T-helper 22 cell (primary cell): ENCODE data around the gene VPS50.
"Not testable (repeated sequence)": the region's sequence is repeated elsewhere in the genome, so short reads cannot be mapped to it uniquely, and the experiment has no call there.

ENCODE experiments used
- DNase-seq: peaks from one replicate; pipeline ENCODE4 v3.0.0-alpha.2; 2020; ENCODE audit warnings: low read depth

VPS50 gene

GRCh38 chr7:93238748-93239147 is 6.6 kb downstream of the VPS50 start:
- DNase-seq: no peak

DNA sequence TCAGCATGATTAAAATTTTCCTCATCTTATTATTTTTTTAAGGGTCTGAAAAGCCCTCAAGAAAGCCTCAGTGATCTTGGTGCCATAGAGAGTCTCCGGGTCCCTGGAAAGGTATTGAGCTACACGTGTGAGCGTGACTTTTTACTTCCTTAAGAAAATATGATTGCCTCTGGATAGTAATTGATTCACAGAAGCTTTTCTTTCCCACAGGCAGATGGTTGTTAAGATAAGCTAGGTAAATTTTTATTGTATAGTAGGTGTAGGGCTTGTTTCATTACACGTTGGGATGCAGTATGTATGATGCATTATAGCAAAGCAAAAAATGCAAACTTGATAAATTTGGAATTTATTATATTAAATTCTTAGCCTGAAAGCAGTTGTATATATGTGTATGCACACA is 7.7 kb downstream of the VPS50 start:
- no peak for DNase-seq

DNA sequence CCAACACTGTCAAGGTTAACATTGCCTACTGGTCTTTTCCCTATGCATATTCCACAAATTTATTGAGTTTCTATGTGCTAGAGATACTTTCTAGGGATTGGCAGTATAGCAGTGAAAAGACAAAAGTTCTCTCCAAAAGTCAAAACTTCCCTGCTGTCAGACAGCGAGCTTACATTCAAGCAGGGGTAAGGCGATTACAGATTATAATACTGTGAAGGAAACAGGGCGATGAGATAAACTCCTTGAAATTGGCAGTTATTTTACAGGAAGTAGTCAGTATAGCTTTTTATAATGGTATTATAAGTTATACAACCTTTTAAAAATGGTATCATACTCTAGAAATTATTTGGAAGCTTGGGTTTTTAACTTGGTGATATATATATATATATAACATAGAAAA is 9.9 kb downstream of the VPS50 start:
- no peak for DNase-seq

DNA sequence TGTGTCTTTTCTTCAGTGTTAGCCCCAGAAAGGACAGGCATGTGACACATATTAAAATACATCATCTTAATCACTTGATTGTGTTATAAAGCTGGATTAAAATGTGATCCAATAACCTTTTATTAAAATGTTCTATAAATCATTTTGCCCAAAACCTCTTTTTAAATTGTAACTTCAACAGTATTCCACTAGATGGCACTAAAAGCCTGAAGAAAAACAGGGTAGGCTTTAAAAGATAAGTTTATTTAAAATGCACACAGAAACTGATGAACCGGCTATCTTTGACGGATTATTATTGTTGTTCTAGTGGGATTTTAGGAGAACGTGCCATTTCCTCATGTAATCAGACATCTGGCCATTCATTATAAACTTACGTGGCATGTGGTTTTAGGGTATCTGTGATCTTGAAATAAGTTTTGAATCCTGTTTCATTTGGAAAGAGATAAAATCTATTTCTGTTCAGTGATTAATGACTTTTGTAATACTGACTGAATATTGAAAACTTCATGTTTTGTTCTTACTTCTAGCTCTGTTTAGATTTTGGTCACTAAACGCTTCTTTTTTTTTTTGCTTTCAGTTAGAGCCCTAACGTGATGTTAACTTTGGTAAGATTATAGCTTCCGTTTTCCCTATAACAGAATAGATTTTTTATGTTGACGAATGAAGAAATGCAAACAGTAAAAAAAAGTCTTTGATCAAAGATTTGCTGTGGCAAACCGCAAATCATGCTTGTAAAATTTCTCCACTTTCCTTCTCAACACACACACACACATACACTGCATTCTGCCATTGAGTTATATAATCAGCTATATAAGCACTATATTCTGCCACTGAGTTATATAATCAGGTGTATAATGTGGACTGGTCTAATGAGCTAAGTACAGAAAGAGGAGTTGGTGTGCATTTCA is 13.6 kb downstream of the VPS50 start:
- no peak for DNase-seq

GRCh38 chr7:93249491-93250148 is 17.5 kb downstream of the VPS50 start:
- no peak for DNase-seq

DNA sequence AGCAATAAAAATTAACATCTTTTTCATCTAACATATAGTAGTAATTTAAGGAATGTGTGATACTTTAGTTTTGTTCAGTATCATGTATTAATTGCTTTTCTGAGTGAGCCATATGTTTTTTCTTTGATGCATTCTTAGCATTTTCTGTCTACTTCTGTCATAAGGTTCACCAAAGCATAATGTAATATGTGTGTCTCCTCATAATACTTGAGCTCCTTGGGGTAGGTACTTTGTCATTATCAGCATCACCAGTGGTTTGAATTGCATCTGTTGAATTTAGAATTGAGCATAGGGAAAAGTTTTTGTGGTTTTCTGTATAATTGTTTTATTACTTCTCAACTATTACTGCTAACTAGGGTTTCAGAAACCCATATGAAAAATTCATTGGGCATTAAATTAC is 26.5 kb downstream of the VPS50 start:
- no peak for DNase-seq

DNA sequence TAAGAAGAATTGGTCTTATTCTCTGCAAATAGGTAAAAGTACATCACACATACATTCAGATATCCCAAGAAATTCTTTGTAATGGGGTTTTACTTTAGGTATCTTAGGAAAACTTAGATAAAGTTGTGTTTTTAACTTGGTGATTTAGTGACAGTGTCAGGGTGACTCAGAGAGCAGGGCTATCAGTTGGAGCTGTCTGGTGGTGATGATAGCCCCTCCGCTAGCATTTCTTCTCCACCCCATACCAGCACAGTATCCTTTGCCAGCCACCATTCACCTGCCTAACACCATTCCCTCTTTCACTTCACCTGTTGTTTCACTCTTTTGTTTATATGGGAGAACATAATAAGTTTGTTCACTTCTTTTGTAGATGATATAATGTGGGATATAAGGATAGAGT is 30.4 kb downstream of the VPS50 start:
- DNase-seq: no peak

- DNase-seq: no peak
Observed at GRCh38 chr7:93265220-93265619, 33.1 kb downstream of the VPS50 start.

DNA sequence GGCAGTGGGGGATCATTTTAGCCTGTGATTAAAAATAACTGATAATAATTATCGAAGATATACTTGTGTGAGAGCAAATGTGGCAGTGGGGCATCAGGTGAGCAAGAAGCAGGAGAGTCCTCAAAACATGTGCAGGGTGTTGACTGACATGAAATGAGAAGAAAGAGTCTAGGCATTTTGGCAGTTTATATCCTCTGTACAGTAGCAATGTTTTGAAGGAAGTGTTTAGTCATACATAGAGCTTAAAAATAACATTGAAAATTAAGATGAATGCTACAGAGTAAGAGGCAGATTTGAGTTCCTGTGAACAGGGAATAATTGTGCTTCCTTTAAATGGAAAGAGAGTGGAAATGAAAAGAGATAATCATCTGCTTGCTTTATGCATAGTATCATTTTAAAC is 47.4 kb downstream of the VPS50 start:
- no peak for DNase-seq

DNA sequence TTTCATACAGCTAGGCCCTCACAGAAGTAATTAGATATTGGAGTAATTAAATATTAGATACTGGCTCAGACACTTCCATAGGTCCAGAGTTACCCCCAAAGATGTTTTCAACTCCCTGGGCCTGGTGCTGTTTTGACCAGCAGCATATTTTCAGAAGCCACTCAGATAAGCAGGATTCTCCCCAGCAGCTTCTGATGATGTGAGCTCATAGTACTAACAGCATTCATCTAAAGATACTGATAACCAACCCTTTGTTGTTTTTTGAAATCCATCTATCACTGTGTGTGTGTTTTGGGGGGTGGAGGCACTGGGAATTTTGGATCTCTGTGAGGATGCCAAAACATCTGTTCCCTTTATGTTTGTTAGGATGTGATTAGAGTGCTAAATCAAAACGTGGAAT is 52.7 kb downstream of the VPS50 start:
- no peak for DNase-seq

DNA sequence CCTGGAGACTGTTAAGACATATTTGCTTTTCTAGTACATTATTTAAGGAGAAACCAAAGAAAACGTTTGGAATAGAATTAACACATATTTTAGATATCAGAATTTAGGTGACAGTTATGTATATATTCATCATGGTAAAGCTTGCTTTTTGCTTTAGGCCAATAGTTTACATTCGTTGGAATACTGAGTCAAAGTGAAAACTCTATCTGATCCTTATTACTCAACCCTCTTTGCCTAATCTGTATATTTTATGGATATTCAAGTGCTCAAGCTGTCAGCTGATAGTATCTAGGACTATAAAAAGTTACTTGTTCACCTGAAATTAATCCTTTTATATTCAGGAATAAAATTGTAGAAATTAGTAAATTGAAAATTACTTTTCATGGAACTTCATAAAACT is 61.1 kb downstream of the VPS50 start:
- DNase-seq: no peak

- DNase-seq: no peak
Observed at GRCh38 chr7:93298206-93298605, 66.0 kb downstream of the VPS50 start.

DNA sequence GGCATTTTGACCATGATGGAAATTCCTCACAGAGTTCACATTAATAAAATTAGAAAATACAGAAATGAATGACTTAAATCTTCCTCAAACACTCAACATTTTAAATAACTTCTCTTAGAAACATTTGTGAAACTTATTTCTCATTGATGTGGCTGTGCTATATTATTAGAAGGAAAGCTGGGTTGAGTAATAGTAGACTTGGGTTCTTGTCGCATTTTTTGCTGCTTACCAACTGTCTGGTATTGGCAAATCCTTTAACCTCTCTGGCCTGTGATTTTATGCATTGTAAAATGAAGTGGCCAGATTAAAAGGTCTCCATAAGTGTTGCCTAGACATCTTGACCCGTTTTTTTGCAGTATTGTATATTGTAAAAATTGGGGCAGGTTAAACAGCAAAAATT is 66.5 kb downstream of the VPS50 start:
- DNase-seq: no peak

DNA sequence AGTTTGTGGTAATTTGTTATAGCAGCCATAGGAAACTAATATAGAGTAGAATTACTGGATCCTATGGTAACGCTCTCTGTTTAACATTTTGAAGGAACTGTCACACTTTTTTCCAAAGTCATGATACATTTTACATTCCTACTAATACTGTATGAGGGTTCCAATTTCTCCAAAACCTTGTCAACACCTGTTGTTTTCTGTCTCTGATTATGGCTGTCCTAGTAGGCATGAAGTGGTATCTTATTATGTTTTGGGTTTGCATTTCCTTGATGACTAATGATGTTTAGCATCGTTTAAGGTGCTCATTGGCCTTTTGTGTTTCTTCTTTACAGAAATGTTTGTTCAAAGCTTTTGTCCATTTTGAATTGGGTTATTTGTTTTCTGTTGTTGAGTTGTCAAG is 69.6 kb downstream of the VPS50 start:
- DNase-seq: no peak

DNA sequence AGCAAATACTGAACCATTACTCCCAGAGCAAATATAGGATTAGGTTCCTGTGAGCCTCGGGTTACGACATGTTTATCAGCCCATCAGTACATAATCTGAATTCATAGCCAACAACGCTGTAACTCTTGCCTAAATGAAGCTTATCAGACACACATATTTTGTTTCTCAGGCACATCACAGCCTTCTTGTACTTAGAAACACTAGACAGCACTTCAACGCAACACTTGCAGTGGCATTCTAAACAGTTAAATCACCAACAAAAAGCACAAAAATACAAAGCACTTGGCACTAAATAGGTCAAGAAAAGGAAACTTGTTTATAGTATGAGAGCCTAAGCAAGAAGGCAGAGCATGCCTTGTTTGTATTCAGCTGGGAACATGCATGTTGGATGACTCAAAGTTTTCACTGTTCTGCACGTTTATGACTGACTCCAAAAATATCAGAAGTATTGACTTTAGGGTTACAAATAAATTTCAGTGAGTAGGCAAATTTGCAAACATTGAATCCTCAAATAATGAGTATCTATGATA is 75.0 kb downstream of the VPS50 start:
- DNase-seq: no peak

GRCh38 chr7:93307943-93308342 is 75.8 kb downstream of the VPS50 start:
- DNase-seq: no peak

DNA sequence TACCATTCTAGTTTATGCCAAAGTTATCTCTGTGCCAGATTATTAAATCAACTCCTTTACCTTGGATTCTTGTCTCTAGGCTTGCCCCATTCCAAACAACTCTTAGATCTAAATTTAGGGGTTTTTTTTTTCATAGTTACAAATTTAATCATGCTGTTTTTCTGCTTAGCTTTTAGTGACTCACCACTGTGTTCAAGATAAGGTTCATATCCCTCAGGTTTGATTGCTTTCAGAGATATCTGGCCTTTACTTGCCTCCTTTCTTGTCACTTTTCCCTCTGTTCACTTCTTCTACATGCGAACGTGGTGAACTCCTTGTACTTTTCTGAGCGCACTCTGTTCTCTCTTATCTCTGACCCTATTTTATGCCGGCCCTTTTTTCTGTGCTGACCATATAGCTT is 78.2 kb downstream of the VPS50 start:
- no peak for DNase-seq

DNA sequence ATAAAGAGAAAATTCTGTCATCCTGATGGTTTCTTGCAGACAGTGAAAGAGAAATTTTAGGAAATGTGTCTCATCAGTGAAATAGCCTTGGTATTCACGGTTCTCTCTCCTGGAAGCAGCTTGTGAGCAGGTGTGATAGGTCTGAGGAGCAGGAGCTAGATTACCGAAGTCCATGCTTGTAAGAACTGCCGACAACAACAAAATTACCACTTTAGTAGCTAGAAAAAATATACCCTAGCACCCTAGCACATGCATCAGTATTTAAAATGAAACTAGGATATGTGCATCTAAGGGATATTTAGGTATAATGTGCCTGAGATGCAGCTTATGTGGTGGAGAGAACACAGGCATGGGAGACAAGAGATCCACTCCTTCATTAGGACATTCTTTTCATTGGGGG is 82.3 kb downstream of the VPS50 start:
- no peak for DNase-seq

GRCh38 chr7:93315896-93316295 is 83.7 kb downstream of the VPS50 start:
- no peak for DNase-seq

- no peak for DNase-seq
Observed at GRCh38 chr7:93316730-93317129, 84.6 kb downstream of the VPS50 start.

- DNase-seq: no peak
Observed at GRCh38 chr7:93320887-93321286, 88.7 kb downstream of the VPS50 start.

DNA sequence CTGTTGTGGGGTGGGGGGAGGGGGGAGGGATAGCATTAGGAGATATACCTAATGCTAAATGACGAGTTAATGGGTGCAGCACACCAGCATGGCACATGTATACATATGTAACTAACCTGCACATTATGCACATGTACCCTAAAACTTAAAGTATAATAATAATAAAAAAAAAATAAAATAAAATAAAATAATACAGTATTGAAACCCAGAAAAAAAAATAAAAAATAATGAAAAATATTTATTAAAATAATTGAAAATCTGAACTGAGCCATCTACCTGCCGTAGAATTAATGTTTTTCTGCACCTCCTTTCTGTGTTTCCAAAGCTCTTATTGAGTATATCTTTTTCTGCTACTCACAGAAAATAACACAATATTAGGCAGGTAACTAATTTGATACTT is 94.1 kb downstream of the VPS50 start:
- not testable (repeated sequence) for DNase-seq

DNA sequence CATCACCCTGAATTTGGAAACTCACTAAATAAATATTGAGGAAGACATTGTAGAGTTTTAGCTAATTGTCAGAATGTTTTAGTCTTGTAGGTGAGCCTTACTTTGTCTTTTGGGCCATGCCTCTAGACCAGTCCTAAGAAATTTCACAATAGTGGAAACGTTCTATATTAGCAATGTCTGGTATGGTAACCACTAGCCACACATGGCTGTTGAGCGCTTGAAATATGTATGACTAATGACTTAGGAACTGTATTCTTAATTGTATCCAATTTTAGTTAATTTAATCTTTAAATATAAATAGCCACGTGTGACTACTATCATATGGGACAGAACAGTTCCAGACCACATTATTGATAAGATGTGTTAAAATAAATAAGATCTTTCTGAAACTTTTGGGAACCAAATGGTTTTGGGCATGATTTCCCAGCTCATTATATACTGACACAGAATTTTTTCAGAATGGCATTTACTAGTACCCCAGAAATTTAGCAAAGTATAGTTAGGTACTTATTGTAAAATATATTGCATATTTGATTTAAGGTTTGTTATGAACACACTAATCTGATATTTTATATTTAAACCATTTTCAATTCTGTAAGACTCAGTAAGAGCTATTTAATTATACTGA is 95.0 kb downstream of the VPS50 start:
- DNase-seq: no peak
